ELF-1 (cell line): ENCODE data around the gene TSG101.

Experiments
- DNase-seq: peaks from one replicate; pipeline ENCODE4 v3.0.0-alpha.2; 2016; ENCODE audit warnings: low read depth, low spot score

TSG101 gene

DNA sequence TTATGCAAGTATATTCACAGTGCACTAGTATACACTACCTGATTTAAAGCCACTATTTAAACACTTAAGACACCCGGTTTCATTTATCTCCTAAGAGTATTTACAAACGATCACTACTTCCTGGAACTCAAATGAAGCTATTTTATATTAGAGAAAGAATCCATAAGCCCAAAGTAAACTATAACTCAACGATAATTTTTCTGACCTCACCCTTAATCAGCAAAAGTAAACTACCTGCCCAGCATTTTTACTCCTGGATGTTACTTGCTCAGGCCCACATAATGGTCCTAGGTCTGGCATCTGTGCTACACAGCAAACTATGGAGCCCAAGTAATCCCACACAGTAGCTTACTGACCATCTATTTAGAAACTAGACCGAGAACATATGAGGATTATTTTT, 33.4 kb downstream of the TSG101 start:
- DNase-seq = no peak

DNA sequence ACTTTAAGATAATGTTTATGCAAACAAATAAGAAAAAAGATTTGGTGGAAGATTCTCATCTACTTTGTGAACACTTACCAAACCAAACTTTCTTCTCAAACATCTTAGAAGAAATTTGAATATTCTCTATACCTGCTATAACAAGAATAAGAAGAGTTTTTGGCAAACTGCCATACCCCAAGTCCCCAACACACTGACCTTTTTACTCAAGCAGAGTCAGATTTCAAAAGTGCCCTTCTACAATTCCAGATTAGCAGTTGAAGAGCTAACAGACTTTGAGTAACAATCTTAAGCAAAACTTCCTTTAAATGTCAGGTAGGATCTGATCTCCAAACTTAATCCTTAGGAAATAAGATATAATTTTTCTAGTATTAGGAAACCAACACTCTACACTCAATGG, 33.9 kb downstream of the TSG101 start:
- no peak for DNase-seq

- DNase-seq = no peak
Measured at GRCh38 chr11:18491924-18492323, 34.8 kb downstream of the TSG101 start.

DNA sequence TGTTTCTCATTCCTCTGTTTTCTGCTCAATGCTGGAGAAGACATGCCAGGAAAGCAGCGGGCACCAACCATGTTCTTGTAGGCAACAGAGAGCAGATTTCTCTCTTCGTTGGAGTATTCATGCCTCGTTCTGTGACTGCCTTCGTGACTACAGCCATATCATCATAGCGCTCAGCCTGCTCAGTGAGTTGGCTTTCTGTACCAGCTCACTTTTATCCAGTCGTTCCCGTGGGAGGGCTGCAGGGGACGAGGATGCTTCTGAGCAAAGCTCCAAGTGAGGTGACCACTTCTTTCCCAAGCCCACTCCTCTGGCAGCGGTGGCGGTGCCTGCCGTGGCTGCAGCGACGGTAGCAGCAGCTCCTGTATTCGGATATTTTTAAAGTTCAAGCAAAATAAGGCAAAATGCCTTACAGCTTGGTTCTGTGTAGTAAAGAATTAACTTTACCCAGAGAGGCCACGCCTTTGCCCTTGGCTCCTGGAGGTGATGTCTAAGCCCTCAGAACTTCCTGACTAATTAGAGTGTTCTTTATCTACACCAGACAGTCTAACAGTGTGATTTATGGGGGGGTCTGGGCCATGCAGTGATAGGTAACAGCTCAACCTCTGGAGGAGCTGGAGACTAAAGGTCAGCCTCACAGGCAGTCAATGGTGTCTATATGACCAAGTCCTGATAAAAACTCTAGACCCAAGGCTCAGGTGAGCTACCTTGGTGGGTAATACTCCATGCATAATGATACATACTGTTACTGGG, 35.8 kb downstream of the TSG101 start:
- no peak for DNase-seq

DNA sequence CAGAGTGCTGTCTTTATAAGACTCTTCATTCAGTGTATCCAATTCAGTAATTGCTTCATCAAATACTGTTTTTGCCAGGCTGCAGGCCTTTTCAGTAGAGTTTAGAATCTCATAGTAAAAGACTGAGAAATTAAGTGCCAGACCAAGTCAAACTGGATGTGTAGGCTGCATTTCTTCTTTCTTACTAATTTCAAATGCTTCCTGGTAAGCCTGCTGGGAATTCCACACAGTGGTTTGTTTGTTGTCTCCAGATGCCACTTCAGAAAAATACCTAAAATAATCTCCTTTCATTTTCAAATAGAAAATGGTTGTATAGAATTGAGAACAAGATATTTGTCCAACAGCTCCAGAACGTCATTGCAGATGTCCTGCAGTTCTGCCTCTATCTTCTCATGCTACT, 36.4 kb downstream of the TSG101 start:
- no peak for DNase-seq

- DNase-seq = no peak
Measured at GRCh38 chr11:18485913-18486528, 40.7 kb downstream of the TSG101 start.

DNA sequence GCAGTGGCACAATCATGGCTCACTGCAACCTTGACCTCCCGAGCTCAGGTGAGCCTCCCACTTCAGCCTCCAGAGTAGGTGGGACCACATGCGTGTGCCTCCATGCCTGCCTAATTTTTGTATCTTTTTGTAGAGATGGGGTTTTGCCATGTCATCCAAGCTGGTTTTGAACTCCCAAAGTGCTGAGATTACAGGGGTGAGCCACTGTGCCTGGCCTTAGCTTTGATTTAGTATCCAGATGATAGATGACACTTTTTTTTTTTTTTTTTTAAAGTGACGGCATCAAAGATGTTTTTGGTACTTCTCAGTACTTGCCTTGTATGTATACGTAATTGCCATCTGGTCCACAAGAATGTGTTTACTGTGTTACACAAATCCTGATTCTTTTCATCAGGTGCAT, 47.7 kb downstream of the TSG101 start:
- DNase-seq = no peak

- DNase-seq = no peak
Measured at GRCh38 chr11:18472587-18472986, 54.2 kb downstream of the TSG101 start.

DNA sequence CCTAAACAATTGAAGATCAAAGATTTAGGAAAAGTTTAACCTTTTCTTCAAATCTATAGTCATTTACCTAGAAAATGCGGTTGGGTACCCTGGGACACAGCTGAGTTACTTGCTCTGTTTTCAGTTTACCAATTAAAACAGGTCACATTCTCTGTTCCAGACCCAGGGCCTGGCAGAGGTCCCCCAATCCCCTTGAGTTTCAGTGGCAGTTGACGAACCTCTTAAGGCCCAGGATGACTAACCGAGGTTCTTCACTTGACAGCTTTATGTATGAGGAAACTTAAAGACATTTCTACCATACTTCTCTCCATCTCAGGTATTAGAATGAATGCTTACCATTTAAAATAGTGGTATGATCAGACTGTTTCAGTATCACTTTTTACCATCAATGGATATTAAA, 54.7 kb downstream of the TSG101 start:
- DNase-seq = no peak

GRCh38 chr11:18468961-18469360, 57.8 kb downstream of the TSG101 start:
- no peak for DNase-seq

GRCh38 chr11:18468059-18468458, 58.7 kb downstream of the TSG101 start:
- no peak for DNase-seq

GRCh38 chr11:18466402-18466801, 60.3 kb downstream of the TSG101 start:
- DNase-seq = no peak

DNA sequence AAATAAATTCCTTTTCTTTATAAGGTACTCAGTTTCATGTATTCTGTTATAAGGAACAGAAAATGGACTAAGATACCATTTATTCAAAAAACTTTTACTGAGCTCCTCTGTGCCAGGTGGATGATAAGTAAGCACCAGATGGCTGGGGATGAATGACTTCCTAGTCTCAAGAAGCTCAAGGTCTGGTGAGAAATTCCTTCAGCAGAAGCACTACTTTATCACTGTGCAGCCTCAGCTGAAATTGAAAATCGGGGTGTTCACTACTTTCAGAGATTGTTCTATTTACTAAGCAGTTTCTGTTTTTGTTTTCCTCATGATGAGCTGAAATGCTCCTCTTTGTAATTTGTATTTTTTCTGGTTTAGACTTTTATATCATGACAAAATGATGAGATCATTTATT, 63.3 kb downstream of the TSG101 start:
- no peak for DNase-seq

- no peak for DNase-seq
Measured at GRCh38 chr11:18461909-18462308, 64.8 kb downstream of the TSG101 start.

DNA sequence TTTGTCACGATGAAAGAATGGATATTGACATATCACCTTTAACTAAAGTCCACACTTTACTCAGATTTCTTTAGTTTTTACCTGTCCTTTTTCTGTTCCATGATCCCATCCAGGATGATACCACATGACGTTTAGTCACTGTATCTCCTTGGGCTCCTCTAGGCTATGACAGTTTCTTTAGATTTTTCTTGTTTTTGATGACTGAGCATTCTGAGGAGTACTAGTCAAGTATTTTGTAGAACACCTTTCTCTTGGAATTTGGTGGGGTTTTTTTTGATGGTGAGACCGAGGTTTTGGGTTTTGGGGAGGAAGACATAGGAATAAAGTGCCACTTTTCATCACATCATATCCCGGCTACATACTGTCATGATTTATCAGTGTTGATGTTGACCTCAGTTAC, 67.1 kb downstream of the TSG101 start:
- no peak for DNase-seq

DNA sequence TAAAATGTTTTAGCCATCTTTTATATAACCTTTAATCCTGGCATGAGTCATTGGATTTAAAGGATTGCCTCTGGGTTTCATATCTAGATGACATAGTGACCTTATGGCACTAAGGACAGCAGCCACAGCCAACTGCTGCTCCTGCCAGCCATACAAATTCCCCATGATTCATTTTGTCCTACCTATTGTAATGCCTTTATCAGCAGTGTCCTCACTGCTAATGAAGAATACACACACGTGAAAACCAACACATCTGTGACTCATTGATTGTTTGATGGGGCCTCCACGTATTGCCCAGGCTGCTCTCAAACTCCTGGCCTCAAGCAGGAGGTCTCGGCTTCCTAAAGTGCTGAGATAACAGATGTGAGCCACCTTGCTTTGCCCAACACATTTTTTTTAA, 69.3 kb downstream of the TSG101 start:
- no peak for DNase-seq

GRCh38 chr11:18455686-18456372, 70.9 kb downstream of the TSG101 start, which contains the start of gene LDHAL6A:
Gene LDHAL6A, plus strand, starts transcription at chr11:18455856. Its CDS starts 825 bp downstream, at chr11:18456681.
- DNase-seq = peak; percentile 54

DNA sequence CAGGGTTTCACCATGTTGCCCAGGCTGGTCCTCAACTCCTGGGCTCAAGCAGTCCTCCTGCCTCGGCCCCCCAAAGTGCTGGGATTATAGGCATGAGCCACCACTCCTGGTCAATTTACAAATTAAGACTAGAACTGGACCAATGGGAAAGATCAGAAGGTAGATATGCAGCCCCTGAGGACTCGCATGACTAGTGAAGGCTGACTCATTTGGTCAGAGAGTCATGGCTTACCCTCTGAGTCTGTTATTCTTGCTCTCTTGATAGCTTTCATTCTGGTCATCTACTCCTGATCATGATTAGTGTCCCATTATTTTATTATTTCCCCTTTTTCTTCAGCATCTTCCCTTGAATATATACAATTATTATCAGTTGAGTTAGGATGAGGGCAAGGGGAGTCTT, 73.8 kb downstream of the TSG101 start:
- no peak for DNase-seq

- no peak for DNase-seq
Measured at GRCh38 chr11:18449251-18449650, 77.5 kb downstream of the TSG101 start.

DNA sequence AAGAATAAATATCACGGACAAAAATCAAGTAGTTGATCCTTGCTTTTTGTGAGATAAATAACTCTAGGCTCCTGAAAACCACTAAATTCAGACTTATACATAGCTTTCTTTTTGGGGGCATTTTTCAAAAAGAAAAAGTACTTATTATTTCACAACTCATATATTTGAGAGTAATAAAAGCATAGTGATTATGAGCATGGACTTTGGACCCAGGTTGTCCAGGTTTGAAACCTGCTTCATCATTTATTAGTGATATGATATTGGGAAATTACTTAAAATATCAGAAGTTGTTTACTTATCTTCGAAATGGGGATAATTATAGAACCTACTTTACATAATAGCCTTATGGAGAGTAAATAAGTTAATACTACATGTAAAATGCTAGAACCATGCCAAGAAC, 88.1 kb downstream of the TSG101 start:
- no peak for DNase-seq
